ENCODE data around the gene MAML3.

MAML3 gene

DNA sequence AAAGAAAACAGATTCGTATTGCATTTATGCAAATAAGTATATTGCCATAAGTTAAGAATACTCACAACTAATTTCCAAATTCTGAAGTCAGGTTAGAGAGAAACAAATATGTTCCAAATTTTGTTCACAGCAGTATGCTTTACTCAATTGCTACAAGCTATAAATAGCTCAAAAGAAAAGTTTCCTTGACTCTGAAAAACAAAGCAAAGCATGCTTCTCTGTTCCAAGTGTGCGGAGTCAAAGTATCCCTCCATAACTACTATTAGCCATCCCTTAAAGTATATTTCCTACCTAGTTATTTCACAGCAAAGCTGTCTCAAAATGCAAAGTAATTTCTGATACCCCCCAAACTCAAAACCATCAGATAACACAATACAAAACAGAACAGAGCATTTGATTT, 441.1 kb downstream of the MAML3 start:
- Histone ChIP-seq H2AK5ac (ENCODE audit: low read depth, low read length) (no peak overlapping the region), H2AFZ (ENCODE audit: low read length) (no peak overlapping the region), H3K4me3 (ENCODE audit: low read length in 2 of 2) (no peak overlapping the region), H3K23ac (ENCODE audit: low read depth, low read length, poor library complexity) (no peak overlapping the region), H3K4me1 (ENCODE audit: control insufficient read depth in 2 of 2, insufficient read depth in 1 of 2, low read depth in 1 of 2, low read length in 2 of 2) (peaks cover 0 to 4% of the 10 kb centered on the region in 2 donors), H3K9me3 (replicated peaks in 1 of 2; ENCODE audit: control insufficient read depth in 2 of 2, insufficient read depth in 1 of 2, low read depth in 1 of 2, low read length in 2 of 2) (peaks cover 0 to 2% of the 10 kb centered on the region in 2 donors), H3K4ac (ENCODE audit: low read length) (no peak overlapping the region), H3K36me3 (replicated peaks in 1 of 2; ENCODE audit: control insufficient read depth in 2 of 2, insufficient read depth in 2 of 2, low read length in 2 of 2) (peaks cover 0 to 7% of the 10 kb centered on the region in 2 donors), H3K18ac (ENCODE audit: low read length) (no peak overlapping the region), H3K9ac (ENCODE audit: low read depth, low read length, poor library complexity) (no peak overlapping the region), H3K27me3 (ENCODE audit: control insufficient read depth in 3 of 3, insufficient read depth in 3 of 3, low read depth in 1 of 3, low read length in 3 of 3) (no peaks in the 10 kb centered on the region), H4K8ac (ENCODE audit: low read depth, low read length) (no peak overlapping the region), H3K79me1 (ENCODE audit: low read depth, low read length) (no peaks in the 10 kb centered on the region), H2BK5ac (ENCODE audit: low read length) (no peak overlapping the region), H4K91ac (ENCODE audit: low read depth, low read length, poor library complexity) (no peak overlapping the region), H3K4me2 (ENCODE audit: insufficient read depth, low read length, poor library complexity, severe bottlenecking) (no peak overlapping the region), H3K14ac (ENCODE audit: low read length) (no peak overlapping the region), H2BK120ac (ENCODE audit: low read depth, low read length) (no peak overlapping the region), H3K27ac (replicated peaks; ENCODE audit: low read length) (no peak overlapping the region), H2BK12ac (ENCODE audit: low read length) (no peak overlapping the region), H2BK15ac (ENCODE audit: low read length) (no peak overlapping the region)
- no peak for DNase-seq (ENCODE audit: low spot score)
- no CpG with 5 or more reads among the region's 2 CpGs for WGBS, 2 donors (ENCODE audit: extremely low coverage in 2 of 2, insufficient read length in 2 of 2, insufficient replicate concordance in 1 of 2)

- Histone ChIP-seq H3K27ac (replicated peaks; ENCODE audit: low read length) (no peak overlapping the region), H3K27me3 (ENCODE audit: control insufficient read depth in 3 of 3, insufficient read depth in 3 of 3, low read depth in 1 of 3, low read length in 3 of 3) (no peaks in the 10 kb centered on the region), H4K8ac (ENCODE audit: low read depth, low read length) (no peak overlapping the region)
Measured at GRCh38 chr4:139711461-139711860, 442.5 kb downstream of the MAML3 start.

GRCh38 chr4:139710073-139710472, 443.9 kb downstream of the MAML3 start:
- no peak overlapping the region for H2BK15ac ChIP-seq (ENCODE audit: low read length)
- H3K4me1 ChIP-seq (ENCODE audit: control insufficient read depth in 2 of 2, insufficient read depth in 1 of 2, low read depth in 1 of 2, low read length in 2 of 2) = peaks cover 0 to 4% of the 10 kb centered on the region in 2 donors
- no peak overlapping the region for H2AK5ac ChIP-seq (ENCODE audit: low read depth, low read length)
- H4K91ac ChIP-seq (ENCODE audit: low read depth, low read length, poor library complexity) = no peak overlapping the region
- no peak overlapping the region for H2BK12ac ChIP-seq (ENCODE audit: low read length)
- H2BK120ac ChIP-seq (ENCODE audit: low read depth, low read length) = no peak overlapping the region
- H2BK5ac ChIP-seq (ENCODE audit: low read length) = no peak overlapping the region
- H3K36me3 ChIP-seq (replicated peaks in 1 of 2; ENCODE audit: control insufficient read depth in 2 of 2, insufficient read depth in 2 of 2, low read length in 2 of 2) = peaks cover 1 to 14% of the 10 kb centered on the region in 2 donors
- H4K8ac ChIP-seq (ENCODE audit: low read depth, low read length) = no peak overlapping the region
- H3K79me1 ChIP-seq (ENCODE audit: low read depth, low read length) = no peaks in the 10 kb centered on the region
- no peak overlapping the region for H3K23ac ChIP-seq (ENCODE audit: low read depth, low read length, poor library complexity)
- H3K27me3 ChIP-seq (ENCODE audit: control insufficient read depth in 3 of 3, insufficient read depth in 3 of 3, low read depth in 1 of 3, low read length in 3 of 3) = no peaks in the 10 kb centered on the region
- H3K9me3 ChIP-seq (replicated peaks in 1 of 2; ENCODE audit: control insufficient read depth in 2 of 2, insufficient read depth in 1 of 2, low read depth in 1 of 2, low read length in 2 of 2) = peaks cover 0 to 5% of the 10 kb centered on the region in 2 donors
- no peak overlapping the region for H3K9ac ChIP-seq (ENCODE audit: low read depth, low read length, poor library complexity)
- no peak overlapping the region for H2AFZ ChIP-seq (ENCODE audit: low read length)
- no CpG with 5 or more reads among the region's 2 CpGs for WGBS, 2 donors (ENCODE audit: extremely low coverage in 2 of 2, insufficient read length in 2 of 2, insufficient replicate concordance in 1 of 2)
- H3K4me3 ChIP-seq (ENCODE audit: low read length in 2 of 2) = no peak overlapping the region
- H3K27ac ChIP-seq (replicated peaks; ENCODE audit: low read length) = no peak overlapping the region
- H3K4me2 ChIP-seq (ENCODE audit: insufficient read depth, low read length, poor library complexity, severe bottlenecking) = no peak overlapping the region
- no peak overlapping the region for H3K18ac ChIP-seq (ENCODE audit: low read length)
- H3K4ac ChIP-seq (ENCODE audit: low read length) = no peak overlapping the region
- no peak for DNase-seq (ENCODE audit: low spot score)
- H3K14ac ChIP-seq (ENCODE audit: low read length) = no peak overlapping the region

More at GRCh38 chr4:139711461-139711860, 442.5 kb downstream of the MAML3 start:
- no CpG with 5 or more reads among the region's 4 CpGs for WGBS, 2 donors (ENCODE audit: extremely low coverage in 2 of 2, insufficient read length in 2 of 2, insufficient replicate concordance in 1 of 2)
- no peak overlapping the region for H2BK120ac ChIP-seq (ENCODE audit: low read depth, low read length)
- H3K4me1 ChIP-seq (ENCODE audit: control insufficient read depth in 2 of 2, insufficient read depth in 1 of 2, low read depth in 1 of 2, low read length in 2 of 2) = peaks cover 0 to 4% of the 10 kb centered on the region in 2 donors
- no peak overlapping the region for H3K4me3 ChIP-seq (ENCODE audit: low read length in 2 of 2)
- H2BK15ac ChIP-seq (ENCODE audit: low read length) = no peak overlapping the region
- no peak overlapping the region for H2BK12ac ChIP-seq (ENCODE audit: low read length)
- H3K4me2 ChIP-seq (ENCODE audit: insufficient read depth, low read length, poor library complexity, severe bottlenecking) = no peak overlapping the region
- DNase-seq (ENCODE audit: low spot score) = no peak
- peaks cover 0 to 2% of the 10 kb centered on the region in 2 donors for H3K36me3 ChIP-seq (replicated peaks in 1 of 2; ENCODE audit: control insufficient read depth in 2 of 2, insufficient read depth in 2 of 2, low read length in 2 of 2)
- H3K9ac ChIP-seq (ENCODE audit: low read depth, low read length, poor library complexity) = no peak overlapping the region
- no peak overlapping the region for H3K18ac ChIP-seq (ENCODE audit: low read length)
- H2AK5ac ChIP-seq (ENCODE audit: low read depth, low read length) = no peak overlapping the region
- no peaks in the 10 kb centered on the region for H3K79me1 ChIP-seq (ENCODE audit: low read depth, low read length)
- H3K9me3 ChIP-seq (replicated peaks in 1 of 2; ENCODE audit: control insufficient read depth in 2 of 2, insufficient read depth in 1 of 2, low read depth in 1 of 2, low read length in 2 of 2) = peaks cover 0 to 2% of the 10 kb centered on the region in 2 donors
- no peak overlapping the region for H2BK5ac ChIP-seq (ENCODE audit: low read length)
- no peak overlapping the region for H2AFZ ChIP-seq (ENCODE audit: low read length)
- no peak overlapping the region for H3K23ac ChIP-seq (ENCODE audit: low read depth, low read length, poor library complexity)
- H3K14ac ChIP-seq (ENCODE audit: low read length) = no peak overlapping the region
- H3K4ac ChIP-seq (ENCODE audit: low read length) = no peak overlapping the region
- no peak overlapping the region for H4K91ac ChIP-seq (ENCODE audit: low read depth, low read length, poor library complexity)

DNA sequence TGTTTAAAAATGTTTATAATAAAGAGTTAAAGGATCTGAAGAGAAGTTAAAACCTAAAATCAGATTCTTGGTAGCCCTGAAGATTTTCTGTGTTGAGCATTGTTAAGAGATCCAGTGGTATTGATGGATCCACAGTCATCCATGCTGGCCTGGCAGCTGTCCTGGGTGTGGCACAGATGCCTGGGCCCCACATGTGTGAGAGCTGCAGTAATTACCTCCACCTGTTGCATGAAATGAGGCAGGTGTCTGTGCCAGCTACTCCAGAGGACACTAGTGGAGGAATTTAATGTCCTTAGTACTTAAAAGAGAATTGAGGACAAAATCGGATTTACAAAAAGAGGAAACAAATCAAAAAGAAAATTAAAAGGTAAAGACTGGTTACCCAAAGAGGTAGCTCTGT, 444.3 kb downstream of the MAML3 start:
- Histone ChIP-seq H2AK5ac (ENCODE audit: low read depth, low read length) (no peak overlapping the region), H4K91ac (ENCODE audit: low read depth, low read length, poor library complexity) (no peak overlapping the region), H2BK12ac (ENCODE audit: low read length) (no peak overlapping the region), H2BK5ac (ENCODE audit: low read length) (no peak overlapping the region), H3K9ac (ENCODE audit: low read depth, low read length, poor library complexity) (no peak overlapping the region), H3K4me3 (ENCODE audit: low read length in 2 of 2) (no peak overlapping the region), H3K18ac (ENCODE audit: low read length) (no peak overlapping the region), H3K4me1 (ENCODE audit: control insufficient read depth in 2 of 2, insufficient read depth in 1 of 2, low read depth in 1 of 2, low read length in 2 of 2) (peaks cover 0 to 4% of the 10 kb centered on the region in 2 donors), H3K4me2 (ENCODE audit: insufficient read depth, low read length, poor library complexity, severe bottlenecking) (no peak overlapping the region), H3K23ac (ENCODE audit: low read depth, low read length, poor library complexity) (no peak overlapping the region), H4K8ac (ENCODE audit: low read depth, low read length) (no peak overlapping the region), H2AFZ (ENCODE audit: low read length) (no peak overlapping the region), H3K36me3 (replicated peaks in 1 of 2; ENCODE audit: control insufficient read depth in 2 of 2, insufficient read depth in 2 of 2, low read length in 2 of 2) (peaks cover 1 to 18% of the 10 kb centered on the region in 2 donors), H3K79me1 (ENCODE audit: low read depth, low read length) (no peaks in the 10 kb centered on the region), H3K14ac (ENCODE audit: low read length) (no peak overlapping the region), H3K4ac (ENCODE audit: low read length) (no peak overlapping the region), H3K9me3 (replicated peaks in 1 of 2; ENCODE audit: control insufficient read depth in 2 of 2, insufficient read depth in 1 of 2, low read depth in 1 of 2, low read length in 2 of 2) (peaks cover 0 to 5% of the 10 kb centered on the region in 2 donors), H3K27me3 (ENCODE audit: control insufficient read depth in 3 of 3, insufficient read depth in 3 of 3, low read depth in 1 of 3, low read length in 3 of 3) (no peaks in the 10 kb centered on the region), H2BK120ac (ENCODE audit: low read depth, low read length) (no peak overlapping the region), H2BK15ac (ENCODE audit: low read length) (no peak overlapping the region), H3K27ac (replicated peaks; ENCODE audit: low read length) (no peak overlapping the region)
- WGBS, 2 donors (ENCODE audit: extremely low coverage in 2 of 2, insufficient read length in 2 of 2, insufficient replicate concordance in 1 of 2) = no CpG with 5 or more reads among the region's 1 CpG
- DNase-seq (ENCODE audit: low spot score) = no peak
